ENCODE results near the gene BTN3A1. TPM values are rescaled to one million over a fixed set of nuclear protein-coding genes. Genes with fewer than 3 reads are reported as not detected.
A peak's percentile ranks its signal among the peaks of the same experiment; 100 is the strongest.

Gene BTN3A1
- total and polyA plus RNA-seq, 2 of the 13 experiments (the other 11 are each of a cell fraction or from before 2014, with no cell fraction given): 13.3 to 14.0 TPM

DNA sequence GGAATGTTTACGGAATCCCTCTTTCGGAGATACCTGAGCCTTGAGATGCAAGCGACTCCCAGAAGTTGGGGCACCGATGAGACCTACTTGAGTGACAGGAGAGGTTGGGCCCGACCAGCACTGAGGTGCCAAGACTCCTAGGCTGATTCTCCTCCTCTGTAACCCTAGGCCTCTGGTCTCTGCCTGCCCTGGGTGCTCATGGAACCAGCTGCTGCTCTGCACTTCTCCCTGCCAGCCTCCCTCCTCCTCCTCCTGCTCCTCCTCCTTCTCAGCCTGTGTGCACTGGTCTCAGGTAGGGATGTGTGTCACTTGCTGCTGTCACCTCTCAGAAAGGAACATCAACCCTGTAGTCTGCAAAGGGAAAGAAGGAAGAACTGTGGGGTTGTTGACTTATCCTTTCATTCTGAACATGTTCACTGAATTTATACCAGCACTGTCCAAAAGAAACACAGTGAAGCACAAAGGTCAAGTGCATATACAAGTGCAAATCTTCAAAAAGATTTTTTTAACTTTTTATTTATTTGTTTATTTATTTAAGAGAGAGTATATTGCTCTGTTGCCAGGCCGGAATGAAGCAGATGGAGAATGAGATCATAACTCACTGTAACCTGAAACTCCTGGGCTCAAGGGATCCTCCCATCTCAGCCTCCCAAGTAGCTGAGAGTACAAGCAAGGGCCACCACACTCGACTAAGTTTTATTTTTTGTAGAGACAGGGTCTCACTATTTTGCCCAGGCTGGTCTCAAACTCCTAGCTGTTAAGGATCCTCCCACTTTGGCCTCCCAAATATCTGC lies 18.3 kb upstream of the BTN3A1 start (continued):
- TF ChIP-seq, protein P1, sequence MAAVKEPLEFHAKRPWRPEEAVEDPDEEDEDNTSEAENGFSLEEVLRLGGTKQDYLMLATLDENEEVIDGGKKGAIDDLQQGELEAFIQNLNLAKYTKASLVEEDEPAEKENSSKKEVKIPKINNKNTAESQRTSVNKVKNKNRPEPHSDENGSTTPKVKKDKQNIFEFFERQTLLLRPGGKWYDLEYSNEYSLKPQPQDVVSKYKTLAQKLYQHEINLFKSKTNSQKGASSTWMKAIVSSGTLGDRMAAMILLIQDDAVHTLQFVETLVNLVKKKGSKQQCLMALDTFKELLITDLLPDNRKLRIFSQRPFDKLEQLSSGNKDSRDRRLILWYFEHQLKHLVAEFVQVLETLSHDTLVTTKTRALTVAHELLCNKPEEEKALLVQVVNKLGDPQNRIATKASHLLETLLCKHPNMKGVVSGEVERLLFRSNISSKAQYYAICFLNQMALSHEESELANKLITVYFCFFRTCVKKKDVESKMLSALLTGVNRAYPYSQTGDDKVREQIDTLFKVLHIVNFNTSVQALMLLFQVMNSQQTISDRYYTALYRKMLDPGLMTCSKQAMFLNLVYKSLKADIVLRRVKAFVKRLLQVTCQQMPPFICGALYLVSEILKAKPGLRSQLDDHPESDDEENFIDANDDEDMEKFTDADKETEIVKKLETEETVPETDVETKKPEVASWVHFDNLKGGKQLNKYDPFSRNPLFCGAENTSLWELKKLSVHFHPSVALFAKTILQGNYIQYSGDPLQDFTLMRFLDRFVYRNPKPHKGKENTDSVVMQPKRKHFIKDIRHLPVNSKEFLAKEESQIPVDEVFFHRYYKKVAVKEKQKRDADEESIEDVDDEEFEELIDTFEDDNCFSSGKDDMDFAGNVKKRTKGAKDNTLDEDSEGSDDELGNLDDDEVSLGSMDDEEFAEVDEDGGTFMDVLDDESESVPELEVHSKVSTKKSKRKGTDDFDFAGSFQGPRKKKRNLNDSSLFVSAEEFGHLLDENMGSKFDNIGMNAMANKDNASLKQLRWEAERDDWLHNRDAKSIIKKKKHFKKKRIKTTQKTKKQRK (IDR thresholded peaks at IDR 0.05; ENCODE audit: low read length): no peak
- TF ChIP-seq, protein P2, sequence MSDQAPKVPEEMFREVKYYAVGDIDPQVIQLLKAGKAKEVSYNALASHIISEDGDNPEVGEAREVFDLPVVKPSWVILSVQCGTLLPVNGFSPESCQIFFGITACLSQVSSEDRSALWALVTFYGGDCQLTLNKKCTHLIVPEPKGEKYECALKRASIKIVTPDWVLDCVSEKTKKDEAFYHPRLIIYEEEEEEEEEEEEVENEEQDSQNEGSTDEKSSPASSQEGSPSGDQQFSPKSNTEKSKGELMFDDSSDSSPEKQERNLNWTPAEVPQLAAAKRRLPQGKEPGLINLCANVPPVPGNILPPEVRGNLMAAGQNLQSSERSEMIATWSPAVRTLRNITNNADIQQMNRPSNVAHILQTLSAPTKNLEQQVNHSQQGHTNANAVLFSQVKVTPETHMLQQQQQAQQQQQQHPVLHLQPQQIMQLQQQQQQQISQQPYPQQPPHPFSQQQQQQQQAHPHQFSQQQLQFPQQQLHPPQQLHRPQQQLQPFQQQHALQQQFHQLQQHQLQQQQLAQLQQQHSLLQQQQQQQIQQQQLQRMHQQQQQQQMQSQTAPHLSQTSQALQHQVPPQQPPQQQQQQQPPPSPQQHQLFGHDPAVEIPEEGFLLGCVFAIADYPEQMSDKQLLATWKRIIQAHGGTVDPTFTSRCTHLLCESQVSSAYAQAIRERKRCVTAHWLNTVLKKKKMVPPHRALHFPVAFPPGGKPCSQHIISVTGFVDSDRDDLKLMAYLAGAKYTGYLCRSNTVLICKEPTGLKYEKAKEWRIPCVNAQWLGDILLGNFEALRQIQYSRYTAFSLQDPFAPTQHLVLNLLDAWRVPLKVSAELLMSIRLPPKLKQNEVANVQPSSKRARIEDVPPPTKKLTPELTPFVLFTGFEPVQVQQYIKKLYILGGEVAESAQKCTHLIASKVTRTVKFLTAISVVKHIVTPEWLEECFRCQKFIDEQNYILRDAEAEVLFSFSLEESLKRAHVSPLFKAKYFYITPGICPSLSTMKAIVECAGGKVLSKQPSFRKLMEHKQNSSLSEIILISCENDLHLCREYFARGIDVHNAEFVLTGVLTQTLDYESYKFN (CRISPR knock-in tag; conservative IDR thresholded peaks at IDR 0.05): no peak
- TF ChIP-seq ZNF274 (CRISPR knock-in tag; IDR thresholded peaks at IDR 0.05): no peak
- no peak for TF ChIP-seq MEIS1 (CRISPR knock-in tag; IDR thresholded peaks at IDR 0.05; ENCODE audit: borderline replicate concordance)
- no peak for TF ChIP-seq ZNF792 (CRISPR knock-in tag; IDR thresholded peaks at IDR 0.05)
- no peak for TF ChIP-seq RFX3 (CRISPR knock-in tag; IDR thresholded peaks at IDR 0.05)
- TF ChIP-seq, protein P3, sequence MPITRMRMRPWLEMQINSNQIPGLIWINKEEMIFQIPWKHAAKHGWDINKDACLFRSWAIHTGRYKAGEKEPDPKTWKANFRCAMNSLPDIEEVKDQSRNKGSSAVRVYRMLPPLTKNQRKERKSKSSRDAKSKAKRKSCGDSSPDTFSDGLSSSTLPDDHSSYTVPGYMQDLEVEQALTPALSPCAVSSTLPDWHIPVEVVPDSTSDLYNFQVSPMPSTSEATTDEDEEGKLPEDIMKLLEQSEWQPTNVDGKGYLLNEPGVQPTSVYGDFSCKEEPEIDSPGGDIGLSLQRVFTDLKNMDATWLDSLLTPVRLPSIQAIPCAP (CRISPR knock-in tag; IDR thresholded peaks at IDR 0.05; ENCODE audit: low read depth): no peak
- TF ChIP-seq JUN (CRISPR knock-in tag; IDR thresholded peaks at IDR 0.05): no peak
- TF ChIP-seq ZIK1 (CRISPR knock-in tag; IDR thresholded peaks at IDR 0.05; ENCODE audit: borderline replicate concordance, low read depth): no peak
- TF ChIP-seq ARNT2 (CRISPR knock-in tag; IDR thresholded peaks at IDR 0.05; ENCODE audit: low read depth): no peak
- TF ChIP-seq ZNF615 (CRISPR knock-in tag; IDR thresholded peaks at IDR 0.05; ENCODE audit: borderline replicate concordance): no peak
- TF ChIP-seq ZNF564 (CRISPR knock-in tag; IDR thresholded peaks at IDR 0.05): no peak
- no peak for TF ChIP-seq ZNF75D (CRISPR knock-in tag; IDR thresholded peaks at IDR 0.05; ENCODE audit: borderline replicate concordance)
- peak; percentile 14; the same call in 1 of the 2 replicates for TF ChIP-seq RXRB (CRISPR knock-in tag; IDR thresholded peaks at IDR 0.05; ENCODE audit: borderline replicate concordance)
- TF ChIP-seq MAZ (IDR thresholded peaks at IDR 0.05; ENCODE audit: borderline replicate concordance, low read depth, low read length): 0 out of 2 replicates have a peak, but pooled peaks have one; percentile 3
- TF ChIP-seq MAZ (CRISPR knock-in tag; IDR thresholded peaks at IDR 0.05; ENCODE audit: low read depth): no peak
- TF ChIP-seq, protein P4, sequence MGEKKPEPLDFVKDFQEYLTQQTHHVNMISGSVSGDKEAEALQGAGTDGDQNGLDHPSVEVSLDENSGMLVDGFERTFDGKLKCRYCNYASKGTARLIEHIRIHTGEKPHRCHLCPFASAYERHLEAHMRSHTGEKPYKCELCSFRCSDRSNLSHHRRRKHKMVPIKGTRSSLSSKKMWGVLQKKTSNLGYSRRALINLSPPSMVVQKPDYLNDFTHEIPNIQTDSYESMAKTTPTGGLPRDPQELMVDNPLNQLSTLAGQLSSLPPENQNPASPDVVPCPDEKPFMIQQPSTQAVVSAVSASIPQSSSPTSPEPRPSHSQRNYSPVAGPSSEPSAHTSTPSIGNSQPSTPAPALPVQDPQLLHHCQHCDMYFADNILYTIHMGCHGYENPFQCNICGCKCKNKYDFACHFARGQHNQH (CRISPR knock-in tag; IDR thresholded peaks at IDR 0.05): no peak
- TF ChIP-seq JUND (CRISPR knock-in tag; IDR thresholded peaks at IDR 0.05): no peak
- 0 out of 2 replicates have a peak, but pooled peaks have one; percentile 18 for TF ChIP-seq PITX1 (CRISPR knock-in tag; IDR thresholded peaks at IDR 0.05)
- TF ChIP-seq KLF12 (CRISPR knock-in tag; IDR thresholded peaks at IDR 0.05; ENCODE audit: borderline replicate concordance): no peak
